ENCODE results near the gene BBS12.

Gene BBS12

GRCh38 chr4:122703868-122704267, 28.6 kb upstream of the BBS12 start:
- DNase-seq (ENCODE audit: low read depth), result peak; percentile 34
- H3K4me3 ChIP-seq (ENCODE audit: low read depth, low read length), result no peak overlapping the region
- TF ChIP-seq, protein P1, sequence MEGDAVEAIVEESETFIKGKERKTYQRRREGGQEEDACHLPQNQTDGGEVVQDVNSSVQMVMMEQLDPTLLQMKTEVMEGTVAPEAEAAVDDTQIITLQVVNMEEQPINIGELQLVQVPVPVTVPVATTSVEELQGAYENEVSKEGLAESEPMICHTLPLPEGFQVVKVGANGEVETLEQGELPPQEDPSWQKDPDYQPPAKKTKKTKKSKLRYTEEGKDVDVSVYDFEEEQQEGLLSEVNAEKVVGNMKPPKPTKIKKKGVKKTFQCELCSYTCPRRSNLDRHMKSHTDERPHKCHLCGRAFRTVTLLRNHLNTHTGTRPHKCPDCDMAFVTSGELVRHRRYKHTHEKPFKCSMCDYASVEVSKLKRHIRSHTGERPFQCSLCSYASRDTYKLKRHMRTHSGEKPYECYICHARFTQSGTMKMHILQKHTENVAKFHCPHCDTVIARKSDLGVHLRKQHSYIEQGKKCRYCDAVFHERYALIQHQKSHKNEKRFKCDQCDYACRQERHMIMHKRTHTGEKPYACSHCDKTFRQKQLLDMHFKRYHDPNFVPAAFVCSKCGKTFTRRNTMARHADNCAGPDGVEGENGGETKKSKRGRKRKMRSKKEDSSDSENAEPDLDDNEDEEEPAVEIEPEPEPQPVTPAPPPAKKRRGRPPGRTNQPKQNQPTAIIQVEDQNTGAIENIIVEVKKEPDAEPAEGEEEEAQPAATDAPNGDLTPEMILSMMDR (conservative IDR thresholded peaks at IDR 0.05; ENCODE audit: low read depth, low read length), result no peak

GRCh38 chr4:122705009-122705408, 27.5 kb upstream of the BBS12 start:
- DNase-seq (ENCODE audit: low read depth), result no peak
- H3K4me3 ChIP-seq (ENCODE audit: low read depth, low read length), result no peak overlapping the region
- TF ChIP-seq, protein P1 (conservative IDR thresholded peaks at IDR 0.05; ENCODE audit: low read depth, low read length), result no peak

DNA sequence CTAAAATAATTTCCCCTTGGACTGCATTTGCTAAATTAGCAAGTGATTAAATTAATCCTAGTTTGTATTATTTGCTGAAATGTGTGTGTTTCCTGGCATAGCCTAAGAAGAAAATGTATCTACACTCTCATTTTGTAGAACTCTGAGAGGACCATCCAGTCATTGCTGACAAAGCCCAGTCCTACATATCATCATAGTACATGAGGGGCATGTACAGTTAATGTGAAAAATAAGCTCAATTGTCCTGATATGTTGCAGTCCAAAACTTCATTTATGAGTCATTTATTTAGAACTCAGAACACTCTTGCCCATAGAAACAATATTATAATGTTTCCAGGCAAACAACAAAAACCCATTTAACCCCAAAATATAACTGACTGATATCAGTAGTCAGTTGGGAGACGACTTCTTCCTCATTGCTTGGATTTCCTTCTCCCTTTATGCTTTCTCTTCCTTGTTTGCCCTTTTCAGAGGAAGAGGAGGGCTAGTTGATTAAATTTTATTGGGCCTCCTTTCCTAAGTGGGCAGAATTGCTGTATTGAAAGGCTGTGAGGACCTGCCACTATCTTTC, 26.9 kb upstream of the BBS12 start:
- DNase-seq (ENCODE audit: low read depth), result no peak
- TF ChIP-seq, protein P1 (conservative IDR thresholded peaks at IDR 0.05; ENCODE audit: low read depth, low read length), result no peak
- H3K4me3 ChIP-seq (ENCODE audit: low read depth, low read length), result no peak overlapping the region

- no peak overlapping the region for H3K4me3 ChIP-seq (ENCODE audit: low read depth, low read length)
- DNase-seq (ENCODE audit: low read depth), result no peak
- TF ChIP-seq, protein P1 (conservative IDR thresholded peaks at IDR 0.05; ENCODE audit: low read depth, low read length), result no peak
Measured at GRCh38 chr4:122706511-122706910, 26.0 kb upstream of the BBS12 start.

DNA sequence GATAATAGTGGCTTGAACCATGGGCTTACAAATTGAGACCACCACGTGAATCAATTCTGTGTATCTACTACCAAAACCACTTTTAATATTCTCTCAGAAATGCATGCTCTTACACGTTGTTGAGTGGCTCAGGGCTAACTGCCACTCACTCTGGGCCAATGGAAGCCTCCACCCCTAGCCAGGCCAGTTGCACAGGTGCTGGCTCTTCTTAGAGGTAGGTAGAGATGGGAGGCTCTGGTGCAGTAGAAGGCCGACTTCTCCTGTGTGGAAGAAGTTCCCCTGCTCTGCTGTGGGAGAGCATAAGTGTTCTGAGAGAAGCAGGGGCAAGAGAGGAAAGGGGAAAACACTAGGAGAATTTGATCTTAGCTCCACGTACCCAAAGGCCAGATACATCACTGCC, 25.0 kb upstream of the BBS12 start:
- no peak for DNase-seq (ENCODE audit: low read depth)
- H3K4me3 ChIP-seq (ENCODE audit: low read depth, low read length), result no peak overlapping the region
- TF ChIP-seq, protein P1 (conservative IDR thresholded peaks at IDR 0.05; ENCODE audit: low read depth, low read length), result no peak

- no peak for DNase-seq (ENCODE audit: low read depth)
- H3K4me3 ChIP-seq (ENCODE audit: low read depth, low read length), result no peak overlapping the region
- TF ChIP-seq, protein P1 (conservative IDR thresholded peaks at IDR 0.05; ENCODE audit: low read depth, low read length), result no peak
Measured at GRCh38 chr4:122709236-122709635, 23.3 kb upstream of the BBS12 start.

Measured in choroid plexus epithelial cell (primary cell).